T1000 (cell line): ENCODE measurements around the gene ZC3H12A.

Experiments used
- DNase-seq: peaks from one replicate; lab custom pipeline; 2025; ENCODE audit warnings: mixed read lengths; lab: John Stamatoyannopoulos, UW

Gene ZC3H12A

GRCh38 chr1:37474046-37474696 is at the start of gene ZC3H12A:
Gene ZC3H12A, plus strand, starts transcription at chr1:37474580. Its CDS starts 917 bp downstream, at chr1:37475497.
- peak; percentile 88 for DNase-seq

GRCh38 chr1:37425221-37425620 is 49.2 kb upstream of the ZC3H12A start:
- DNase-seq: no peak

GRCh38 chr1:37429029-37429428 is 45.4 kb upstream of the ZC3H12A start:
- no peak for DNase-seq

- DNase-seq: no peak
Measured at GRCh38 chr1:37430103-37430985, 44.0 kb upstream of the ZC3H12A start.

- DNase-seq: no peak
Measured at GRCh38 chr1:37432716-37433115, 41.7 kb upstream of the ZC3H12A start.

GRCh38 chr1:37433171-37433570 is 41.2 kb upstream of the ZC3H12A start:
- no peak for DNase-seq

GRCh38 chr1:37434292-37435225 is 39.8 kb upstream of the ZC3H12A start:
- peak; percentile 33 for DNase-seq

GRCh38 chr1:37437087-37437486 is 37.3 kb upstream of the ZC3H12A start:
- no peak for DNase-seq

GRCh38 chr1:37438037-37438868 is 36.1 kb upstream of the ZC3H12A start:
- no peak for DNase-seq

GRCh38 chr1:37438869-37439343 is 35.5 kb upstream of the ZC3H12A start:
- DNase-seq: no peak

- no peak for DNase-seq
Measured at GRCh38 chr1:37439349-37439995, 34.9 kb upstream of the ZC3H12A start.

GRCh38 chr1:37441490-37441889 is 32.9 kb upstream of the ZC3H12A start:
- no peak for DNase-seq

GRCh38 chr1:37442139-37442538 is 32.2 kb upstream of the ZC3H12A start:
- DNase-seq: no peak

GRCh38 chr1:37442644-37443043 is 31.7 kb upstream of the ZC3H12A start:
- no peak for DNase-seq

- DNase-seq: no peak
Measured at GRCh38 chr1:37446874-37447273, 27.5 kb upstream of the ZC3H12A start.

- DNase-seq: no peak
Measured at GRCh38 chr1:37448185-37448584, 26.2 kb upstream of the ZC3H12A start.

- DNase-seq: peak; percentile 17
Measured at GRCh38 chr1:37448691-37449417, 25.5 kb upstream of the ZC3H12A start.

- no peak for DNase-seq
Measured at GRCh38 chr1:37449936-37450335, 24.4 kb upstream of the ZC3H12A start.

GRCh38 chr1:37452416-37452815 is 22.0 kb upstream of the ZC3H12A start:
- no peak for DNase-seq

- DNase-seq: no peak
Measured at GRCh38 chr1:37453647-37454046, 20.7 kb upstream of the ZC3H12A start.
